Neural cell (in vitro differentiated cells): ENCODE results near the gene SHROOM4.

Experiments
- CTCF ChIP-seq: fragments of 450-650 bp; IDR thresholded peaks from 2 replicates; pipeline ENCODE4 v1.5.1; 2014; ENCODE audit warnings: antibody characterized with exemption, mild to moderate bottlenecking, moderate library complexity; ENCODE audit not compliant: poor library complexity, severe bottlenecking
- EP300 ChIP-seq: fragments of 450-650 bp; conservative IDR thresholded peaks from 2 replicates; pipeline ENCODE4 v1.6.1; 2014; ENCODE audit warnings: antibody characterized with exemption, mild to moderate bottlenecking, moderate library complexity; ENCODE audit not compliant: poor library complexity, severe bottlenecking
- MXI1 ChIP-seq: fragments of 450-650 bp; conservative IDR thresholded peaks from 2 replicates; pipeline ENCODE4 v1.6.1; 2014; ENCODE audit warnings: antibody characterized with exemption, mild to moderate bottlenecking; ENCODE audit not compliant: poor library complexity, severe bottlenecking
- POLR2AphosphoS5 ChIP-seq: IDR thresholded peaks from 2 replicates; pipeline ENCODE4 v1.6.1; 2012

DNA sequence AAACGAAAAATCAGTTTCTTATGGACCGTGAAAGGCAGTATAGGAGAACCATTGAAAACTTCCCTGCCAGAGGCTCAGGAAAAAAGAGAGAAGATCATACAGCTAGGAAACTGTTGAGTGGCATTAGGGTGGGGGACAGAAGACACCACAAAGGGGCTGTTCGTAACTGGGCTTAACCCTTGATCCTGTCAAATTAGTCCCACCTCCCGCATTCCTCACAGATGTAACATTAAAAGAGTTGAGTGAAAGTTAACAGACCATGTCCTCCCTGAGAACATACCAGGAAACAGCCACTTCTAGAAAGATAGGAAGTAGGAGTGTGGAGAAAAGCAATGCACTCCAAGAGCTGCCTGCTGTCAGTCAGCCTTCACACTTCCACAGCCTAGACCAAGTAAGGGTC is 8.7 kb downstream of the SHROOM4 start:
- no peak for TF ChIP-seq MXI1
- no peak for TF ChIP-seq EP300
- no peak for TF ChIP-seq CTCF
- no peak for TF ChIP-seq POLR2AphosphoS5
